Neural crest cell (in vitro differentiated cells): ENCODE data around the gene LRRC7. TPM values are rescaled to one million over a fixed set of nuclear protein-coding genes. Genes with fewer than 3 reads are reported as not detected.

Experiments used
- DNase-seq: peaks from one replicate; pipeline ENCODE4 v3.0.0; 2021; ENCODE audit warnings: low read depth, mixed read lengths, low spot score
- H3K27ac Mint-ChIP-seq: one replicate; pipeline ENCODE4 v1.8.0; 2021; ENCODE audit warnings: mild to moderate bottlenecking, mixed read lengths; ENCODE audit not compliant: unreplicated experiment
- H3K27me3 Mint-ChIP-seq: 2 replicates; pipeline ENCODE4 v1.8.0; 2021; ENCODE audit warnings: low read depth, mild to moderate bottlenecking, mixed read lengths
- H3K36me3 Mint-ChIP-seq: 2 replicates; pipeline ENCODE4 v1.8.0; 2021; ENCODE audit warnings: low read depth, mild to moderate bottlenecking, mixed read lengths
- H3K4me1 Mint-ChIP-seq: 2 replicates; pipeline ENCODE4 v1.8.0; 2021; ENCODE audit warnings: mixed read lengths
- H3K4me3 Mint-ChIP-seq: one replicate; pipeline ENCODE4 v1.8.0; 2021; ENCODE audit warnings: mild to moderate bottlenecking, mixed read lengths
- H3K9me3 Mint-ChIP-seq: 2 replicates; pipeline ENCODE4 v1.8.0; 2021; ENCODE audit warnings: mixed read lengths
- CTCF ChIP-seq: fragments of 200-600 bp; sonication (generic); conservative IDR thresholded peaks from 2 replicates; pipeline ENCODE4 v1.5.0; 2021; ENCODE audit warnings: antibody characterized with exemption, mild to moderate bottlenecking
- total RNA-seq: library from RNA; stranded (reverse); gene quantifications from 2 replicates; pipeline ENCODE4 v1.2.1, GENCODE V29; 2021

Gene LRRC7
- total RNA-seq, 1 donor from 2014 or later, result 2.4 TPM

GRCh38 chr1:69650779-69651178 lies 83.1 kb downstream of the LRRC7 start:
- no peaks in the 10 kb centered on the region for H3K36me3 Mint-ChIP-seq
- H3K4me3 Mint-ChIP-seq, result no peak overlapping the region
- no peaks in the 10 kb centered on the region for H3K9me3 Mint-ChIP-seq
- no peak for TF ChIP-seq CTCF
- no peaks in the 10 kb centered on the region for H3K4me1 Mint-ChIP-seq
- H3K27ac Mint-ChIP-seq, result no peak overlapping the region
- DNase-seq, result no peak
- no peaks in the 10 kb centered on the region for H3K27me3 Mint-ChIP-seq

GRCh38 chr1:69651656-69652055 lies 83.9 kb downstream of the LRRC7 start:
- DNase-seq, result no peak
- no peak for TF ChIP-seq CTCF
- Mint-ChIP-seq H3K9me3 (no peaks in the 10 kb centered on the region), H3K27ac (no peak overlapping the region), H3K36me3 (no peaks in the 10 kb centered on the region), H3K4me3 (no peak overlapping the region), H3K4me1 (no peaks in the 10 kb centered on the region), H3K27me3 (no peaks in the 10 kb centered on the region)

GRCh38 chr1:69657971-69658370 lies 90.2 kb downstream of the LRRC7 start:
- Mint-ChIP-seq H3K9me3 (no peaks in the 10 kb centered on the region), H3K27ac (no peak overlapping the region), H3K36me3 (no peaks in the 10 kb centered on the region), H3K4me3 (no peak overlapping the region), H3K4me1 (peaks cover 11% of the 10 kb centered on the region), H3K27me3 (no peaks in the 10 kb centered on the region)
- no peak for TF ChIP-seq CTCF
- no peak for DNase-seq

- H3K4me3 Mint-ChIP-seq, result no peak overlapping the region
- peaks cover 15% of the 10 kb centered on the region for H3K9me3 Mint-ChIP-seq
- TF ChIP-seq CTCF, result no peak
- H3K27ac Mint-ChIP-seq, result no peak overlapping the region
- H3K27me3 Mint-ChIP-seq, result no peaks in the 10 kb centered on the region
- peaks cover 11% of the 10 kb centered on the region for H3K4me1 Mint-ChIP-seq
- DNase-seq, result no peak
- H3K36me3 Mint-ChIP-seq, result peaks cover 5% of the 10 kb centered on the region
Measured at GRCh38 chr1:69661686-69662085, 94.0 kb downstream of the LRRC7 start.

GRCh38 chr1:69662321-69662720 lies 94.6 kb downstream of the LRRC7 start:
- peaks cover 18% of the 10 kb centered on the region for H3K9me3 Mint-ChIP-seq
- no peak for DNase-seq
- no peak overlapping the region for H3K27ac Mint-ChIP-seq
- H3K4me1 Mint-ChIP-seq, result peaks cover 11% of the 10 kb centered on the region
- H3K36me3 Mint-ChIP-seq, result peaks cover 5% of the 10 kb centered on the region
- no peaks in the 10 kb centered on the region for H3K27me3 Mint-ChIP-seq
- TF ChIP-seq CTCF, result no peak
- no peak overlapping the region for H3K4me3 Mint-ChIP-seq
